NB4 (cell line): Measurements from ENCODE around the gene UBE2F.

ENCODE experiments used
- CTCF ChIP-seq: IDR thresholded peaks from one replicate; pipeline ENCODE4 v1.5.1; 2012; ENCODE audit warnings: low read depth, low read length
- POLR2A ChIP-seq: IDR thresholded peaks from 2 replicates; pipeline ENCODE4 v1.6.1; 2011; ENCODE audit warnings: mild to moderate bottlenecking; ENCODE audit not compliant: insufficient read length; ENCODE audit errors: extremely low read depth

DNA sequence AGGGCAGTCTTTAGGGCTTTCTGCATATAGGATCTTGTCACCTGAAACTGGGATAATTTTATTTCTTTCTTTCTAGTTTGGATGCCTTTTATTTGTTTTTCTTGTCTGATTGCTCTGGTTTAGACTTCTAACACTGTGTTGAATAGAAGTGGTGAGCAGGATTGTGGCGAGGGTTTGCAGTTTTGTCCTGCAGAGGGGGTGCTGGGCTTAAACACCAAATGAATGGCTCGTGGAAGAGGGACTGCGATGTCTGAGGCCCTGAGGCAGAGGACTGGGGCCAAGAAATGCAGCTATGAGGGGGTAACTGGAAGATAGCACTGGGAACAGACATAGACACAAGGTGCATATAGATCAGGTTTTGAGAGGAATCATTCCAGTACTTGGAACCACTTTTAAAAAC is 20.5 kb downstream of the UBE2F start:
- TF ChIP-seq CTCF: no peak
- TF ChIP-seq POLR2A: no peak
